ENCODE data around the gene ARFGAP1.

ARFGAP1 gene

GRCh38 chr20:63238514-63239125, 34.0 kb upstream of the ARFGAP1 start:
- TF ChIP-seq POU2F2 (IDR thresholded peaks at IDR 0.05; ENCODE audit: low read depth, low read length) (no peak), PAX5 (IDR thresholded peaks at IDR 0.05; ENCODE audit: insufficient read depth, low read length, severe bottlenecking) (no peak), POLR2A (IDR thresholded peaks at IDR 0.05; ENCODE audit: low read depth, low read length) (no peak), POLR2AphosphoS5 (IDR thresholded peaks at IDR 0.05; ENCODE audit: low read depth, low read length) (no peak), SPI1 (IDR thresholded peaks at IDR 0.05; ENCODE audit: low read depth, low read length) (no peak), TAF1 (IDR thresholded peaks at IDR 0.05; ENCODE audit: low read depth, low read length) (no peak)
- no peak for DNase-seq (ENCODE audit: insufficient read length, low spot score)
- no peak for FAIRE-seq

GRCh38 chr20:63239431-63239830, 33.2 kb upstream of the ARFGAP1 start:
- FAIRE-seq (no peak), DNase-seq (ENCODE audit: insufficient read length, low spot score) (no peak)
- no peak for TF ChIP-seq TAF1 (IDR thresholded peaks at IDR 0.05; ENCODE audit: low read depth, low read length)
- no peak for TF ChIP-seq POLR2AphosphoS5 (IDR thresholded peaks at IDR 0.05; ENCODE audit: low read depth, low read length)
- no peak for TF ChIP-seq PAX5 (IDR thresholded peaks at IDR 0.05; ENCODE audit: insufficient read depth, low read length, severe bottlenecking)
- no peak for TF ChIP-seq POLR2A (IDR thresholded peaks at IDR 0.05; ENCODE audit: low read depth, low read length)
- TF ChIP-seq POU2F2 (IDR thresholded peaks at IDR 0.05; ENCODE audit: low read depth, low read length) = no peak
- no peak for TF ChIP-seq SPI1 (IDR thresholded peaks at IDR 0.05; ENCODE audit: low read depth, low read length)

GRCh38 chr20:63240004-63240403, 32.6 kb upstream of the ARFGAP1 start:
- TF ChIP-seq POLR2AphosphoS5 (IDR thresholded peaks at IDR 0.05; ENCODE audit: low read depth, low read length) (no peak), SPI1 (IDR thresholded peaks at IDR 0.05; ENCODE audit: low read depth, low read length) (no peak), POU2F2 (IDR thresholded peaks at IDR 0.05; ENCODE audit: low read depth, low read length) (no peak), POLR2A (IDR thresholded peaks at IDR 0.05; ENCODE audit: low read depth, low read length) (no peak), PAX5 (IDR thresholded peaks at IDR 0.05; ENCODE audit: insufficient read depth, low read length, severe bottlenecking) (no peak), TAF1 (IDR thresholded peaks at IDR 0.05; ENCODE audit: low read depth, low read length) (no peak)
- DNase-seq (ENCODE audit: insufficient read length, low spot score) = no peak
- FAIRE-seq = no peak

GRCh38 chr20:63241272-63241671, 31.3 kb upstream of the ARFGAP1 start:
- no peak for FAIRE-seq
- no peak for TF ChIP-seq POU2F2 (IDR thresholded peaks at IDR 0.05; ENCODE audit: low read depth, low read length)
- TF ChIP-seq POLR2AphosphoS5 (IDR thresholded peaks at IDR 0.05; ENCODE audit: low read depth, low read length) = no peak
- TF ChIP-seq PAX5 (IDR thresholded peaks at IDR 0.05; ENCODE audit: insufficient read depth, low read length, severe bottlenecking) = no peak
- no peak for TF ChIP-seq SPI1 (IDR thresholded peaks at IDR 0.05; ENCODE audit: low read depth, low read length)
- TF ChIP-seq POLR2A (IDR thresholded peaks at IDR 0.05; ENCODE audit: low read depth, low read length) = no peak
- TF ChIP-seq TAF1 (IDR thresholded peaks at IDR 0.05; ENCODE audit: low read depth, low read length) = no peak
- DNase-seq (ENCODE audit: insufficient read length, low spot score) = no peak

- no peak for DNase-seq (ENCODE audit: insufficient read length, low spot score)
- FAIRE-seq = no peak
- no peak for TF ChIP-seq PAX5 (IDR thresholded peaks at IDR 0.05; ENCODE audit: insufficient read depth, low read length, severe bottlenecking)
- TF ChIP-seq POU2F2 (IDR thresholded peaks at IDR 0.05; ENCODE audit: low read depth, low read length) = no peak
- no peak for TF ChIP-seq SPI1 (IDR thresholded peaks at IDR 0.05; ENCODE audit: low read depth, low read length)
- TF ChIP-seq POLR2AphosphoS5 (IDR thresholded peaks at IDR 0.05; ENCODE audit: low read depth, low read length) = no peak
- no peak for TF ChIP-seq POLR2A (IDR thresholded peaks at IDR 0.05; ENCODE audit: low read depth, low read length)
- TF ChIP-seq TAF1 (IDR thresholded peaks at IDR 0.05; ENCODE audit: low read depth, low read length) = no peak
Observed at GRCh38 chr20:63242736-63243135, 29.9 kb upstream of the ARFGAP1 start.

- FAIRE-seq = no peak
- no peak for DNase-seq (ENCODE audit: insufficient read length, low spot score)
- TF ChIP-seq POLR2A (IDR thresholded peaks at IDR 0.05; ENCODE audit: low read depth, low read length) (no peak), POLR2AphosphoS5 (IDR thresholded peaks at IDR 0.05; ENCODE audit: low read depth, low read length) (no peak), SPI1 (IDR thresholded peaks at IDR 0.05; ENCODE audit: low read depth, low read length) (no peak), POU2F2 (IDR thresholded peaks at IDR 0.05; ENCODE audit: low read depth, low read length) (no peak), PAX5 (IDR thresholded peaks at IDR 0.05; ENCODE audit: insufficient read depth, low read length, severe bottlenecking) (no peak), TAF1 (IDR thresholded peaks at IDR 0.05; ENCODE audit: low read depth, low read length) (no peak)
Observed at GRCh38 chr20:63243604-63244247, 28.9 kb upstream of the ARFGAP1 start.

GRCh38 chr20:63244468-63244867, 28.1 kb upstream of the ARFGAP1 start:
- DNase-seq (ENCODE audit: insufficient read length, low spot score) (no peak), FAIRE-seq (no peak)
- TF ChIP-seq TAF1 (IDR thresholded peaks at IDR 0.05; ENCODE audit: low read depth, low read length) (no peak), PAX5 (IDR thresholded peaks at IDR 0.05; ENCODE audit: insufficient read depth, low read length, severe bottlenecking) (no peak), POLR2AphosphoS5 (IDR thresholded peaks at IDR 0.05; ENCODE audit: low read depth, low read length) (no peak), POLR2A (IDR thresholded peaks at IDR 0.05; ENCODE audit: low read depth, low read length) (no peak), POU2F2 (IDR thresholded peaks at IDR 0.05; ENCODE audit: low read depth, low read length) (no peak), SPI1 (IDR thresholded peaks at IDR 0.05; ENCODE audit: low read depth, low read length) (no peak)

GRCh38 chr20:63246490-63247288, 25.9 kb upstream of the ARFGAP1 start:
- no peak for DNase-seq (ENCODE audit: insufficient read length, low spot score)
- FAIRE-seq = no peak
- TF ChIP-seq SPI1 (IDR thresholded peaks at IDR 0.05; ENCODE audit: low read depth, low read length) (no peak), PAX5 (IDR thresholded peaks at IDR 0.05; ENCODE audit: insufficient read depth, low read length, severe bottlenecking) (no peak), POLR2AphosphoS5 (IDR thresholded peaks at IDR 0.05; ENCODE audit: low read depth, low read length) (no peak), POLR2A (IDR thresholded peaks at IDR 0.05; ENCODE audit: low read depth, low read length) (no peak), POU2F2 (IDR thresholded peaks at IDR 0.05; ENCODE audit: low read depth, low read length) (no peak), TAF1 (IDR thresholded peaks at IDR 0.05; ENCODE audit: low read depth, low read length) (no peak)

Data from GM12891 (cell line).